ENCODE data around the gene IL9R.
"Not testable (repeated sequence)": the region's sequence is repeated elsewhere in the genome, so short reads cannot be mapped to it uniquely, and the experiment has no call there.

Gene IL9R

DNA sequence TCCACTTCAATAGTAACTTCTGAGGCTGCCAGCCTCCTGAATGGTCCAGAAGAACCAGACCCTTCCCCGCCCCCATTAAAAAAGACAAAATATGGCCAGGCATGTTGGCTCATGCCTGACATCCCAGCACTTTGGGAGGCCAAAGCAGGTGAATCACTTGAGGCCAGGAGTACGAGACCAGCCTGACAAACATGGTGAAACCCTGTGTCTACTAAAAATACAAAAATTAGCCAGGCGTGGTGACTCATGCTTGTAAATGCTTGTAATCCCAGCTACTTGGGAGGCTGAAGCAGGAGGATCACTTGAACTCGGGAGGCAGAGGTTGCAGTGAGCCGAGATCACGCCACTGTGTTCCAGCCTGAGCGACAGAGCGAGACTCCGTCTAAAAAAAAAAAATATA, 2.3 kb downstream of the IL9R start:
- not testable (repeated sequence) for DNase-seq

DNA sequence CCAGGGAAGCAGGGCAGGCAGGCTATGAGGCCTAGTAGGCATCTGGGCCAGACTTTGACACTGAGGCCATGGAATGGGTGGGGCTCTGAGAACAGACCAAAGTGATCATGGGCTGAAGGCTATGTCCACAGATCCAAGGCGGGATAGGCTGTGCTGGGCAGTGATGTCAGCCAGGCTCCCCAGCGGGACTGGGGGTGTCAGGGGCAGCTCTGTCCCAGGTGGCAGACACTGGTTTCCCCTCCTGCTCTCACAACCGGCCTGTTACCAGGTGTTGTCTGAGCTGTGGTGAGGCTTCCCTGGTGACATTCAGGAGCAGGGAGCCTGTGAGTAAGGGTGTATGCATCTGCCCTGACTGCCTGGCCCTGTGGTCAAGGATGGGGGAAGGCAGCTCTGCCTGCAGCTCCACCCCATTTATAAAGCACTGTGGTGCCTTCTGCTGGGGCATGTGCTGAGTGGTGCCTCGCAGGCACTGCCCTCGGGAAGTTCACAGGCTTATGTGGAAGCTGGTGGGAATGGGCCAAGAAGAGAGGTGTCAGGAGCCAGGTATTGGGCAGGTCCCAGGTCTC, 2.9 kb downstream of the IL9R start:
- DNase-seq: no peak

DNA sequence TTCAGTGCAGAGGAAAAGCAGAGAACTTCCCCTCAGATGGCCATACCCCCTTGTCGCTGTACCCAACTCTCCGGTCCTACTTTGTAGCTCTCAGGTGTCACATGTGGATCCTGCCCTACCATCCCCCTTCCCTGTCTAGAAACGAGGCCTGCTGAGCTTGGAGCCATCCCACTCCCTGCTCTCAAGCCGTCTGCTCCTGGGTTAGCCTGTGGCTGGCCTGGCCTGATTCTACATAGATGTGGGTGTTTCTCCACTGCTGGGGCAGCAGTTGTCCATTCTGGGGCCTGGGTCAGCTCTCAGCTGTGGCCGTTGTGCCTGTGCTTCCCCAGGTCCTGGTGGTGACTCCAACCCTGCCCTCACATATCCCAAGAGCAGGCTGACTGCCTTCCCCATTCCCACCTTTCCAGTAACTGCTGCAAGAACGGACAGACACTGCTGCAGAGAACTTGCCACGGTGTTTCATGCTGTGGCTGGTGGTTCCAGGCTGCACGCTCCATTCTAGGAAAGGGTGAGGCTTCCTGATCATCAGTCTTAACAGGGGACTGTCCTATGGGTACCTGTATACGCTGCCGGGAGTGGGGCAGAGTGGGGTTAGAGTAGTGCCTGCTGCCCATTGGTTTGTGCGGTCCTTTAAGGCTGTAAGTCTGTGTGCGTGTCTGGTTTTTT, 3.6 kb downstream of the IL9R start:
- no peak for DNase-seq

DNA sequence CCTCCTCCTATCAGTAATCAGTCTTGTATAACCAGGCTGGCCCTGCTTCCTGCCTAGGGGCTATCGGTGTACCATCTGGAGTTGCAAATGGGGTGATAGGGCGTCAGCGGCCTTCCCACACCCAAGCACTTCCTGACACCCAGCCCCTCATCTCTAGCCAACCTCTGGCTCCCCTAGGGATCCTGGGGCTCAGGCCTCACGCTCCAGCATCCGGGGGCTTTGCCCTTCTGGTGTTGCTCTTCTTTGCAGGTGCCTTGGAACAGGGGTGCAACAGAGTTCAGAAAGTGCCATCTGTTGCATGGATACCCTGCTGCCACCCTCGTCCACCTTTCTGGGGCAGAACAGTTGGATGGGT, 4.1 kb downstream of the IL9R start:
- DNase-seq: no peak

DNA sequence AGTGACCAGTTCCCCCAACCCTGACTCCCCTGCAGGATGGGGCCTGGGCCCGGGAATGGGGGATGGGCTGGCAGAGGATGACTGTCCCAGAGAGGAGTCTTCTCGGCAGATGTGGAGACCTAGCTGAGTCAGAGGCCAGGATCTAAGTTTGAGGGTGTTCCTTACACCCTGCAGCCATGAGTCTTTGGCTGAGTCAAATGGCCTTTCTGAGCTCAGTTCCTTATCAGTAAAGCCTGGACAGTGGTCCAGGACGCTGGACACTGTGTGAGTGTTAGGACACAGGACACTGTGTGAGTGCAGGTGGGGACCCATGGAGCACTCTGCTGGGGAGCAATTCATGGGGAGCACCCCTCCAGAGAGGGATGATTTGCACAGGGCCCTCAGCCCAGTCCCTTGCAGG, 5.0 kb downstream of the IL9R start:
- DNase-seq: no peak

DNA sequence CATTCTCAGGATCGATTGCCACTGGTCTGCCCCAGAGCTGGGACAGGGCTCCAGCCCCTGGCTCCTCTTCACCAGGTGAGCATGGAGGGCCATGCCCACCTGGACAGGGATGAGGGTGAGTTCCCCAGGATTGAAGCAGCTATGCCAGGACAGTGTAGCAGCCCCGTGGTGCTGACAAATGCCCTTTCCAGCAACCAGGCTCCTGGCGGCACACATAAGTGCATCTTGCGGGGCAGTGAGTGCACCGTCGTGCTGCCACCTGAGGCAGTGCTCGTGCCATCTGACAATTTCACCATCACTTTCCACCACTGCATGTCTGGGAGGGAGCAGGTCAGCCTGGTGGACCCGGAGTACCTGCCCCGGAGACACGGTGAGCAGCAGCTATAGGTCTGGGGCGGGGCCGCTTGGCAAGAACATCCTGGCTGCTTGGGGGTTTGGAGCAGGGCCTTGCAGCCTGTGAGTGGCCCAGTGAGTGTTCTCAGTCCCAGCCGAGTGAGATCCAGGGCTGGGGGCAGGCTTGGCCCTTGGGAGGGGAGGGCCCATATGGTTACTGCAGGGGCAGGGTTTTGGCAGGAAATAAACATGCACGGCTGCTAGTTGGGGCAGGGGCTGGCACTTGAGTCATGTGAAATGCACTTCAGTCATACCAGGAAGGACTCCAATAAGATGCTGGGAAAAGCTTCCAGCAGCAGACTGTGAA, 6.1 kb downstream of the IL9R start:
- DNase-seq: no peak

DNA sequence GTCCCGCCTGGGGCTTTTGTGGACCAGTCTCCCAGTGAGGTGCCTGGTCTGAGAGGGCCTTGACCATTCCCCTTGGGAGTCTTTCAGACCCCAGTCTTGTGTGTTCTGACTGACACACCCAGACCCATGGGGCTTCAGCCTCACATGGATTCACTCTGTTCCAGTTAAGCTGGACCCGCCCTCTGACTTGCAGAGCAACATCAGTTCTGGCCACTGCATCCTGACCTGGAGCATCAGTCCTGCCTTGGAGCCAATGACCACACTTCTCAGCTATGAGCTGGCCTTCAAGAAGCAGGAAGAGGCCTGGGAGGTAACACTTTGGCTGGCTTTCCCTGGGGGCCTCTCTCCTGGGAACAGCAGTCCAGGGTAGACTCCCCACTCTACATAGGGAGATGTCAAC, 6.8 kb downstream of the IL9R start:
- no peak for DNase-seq

DNA sequence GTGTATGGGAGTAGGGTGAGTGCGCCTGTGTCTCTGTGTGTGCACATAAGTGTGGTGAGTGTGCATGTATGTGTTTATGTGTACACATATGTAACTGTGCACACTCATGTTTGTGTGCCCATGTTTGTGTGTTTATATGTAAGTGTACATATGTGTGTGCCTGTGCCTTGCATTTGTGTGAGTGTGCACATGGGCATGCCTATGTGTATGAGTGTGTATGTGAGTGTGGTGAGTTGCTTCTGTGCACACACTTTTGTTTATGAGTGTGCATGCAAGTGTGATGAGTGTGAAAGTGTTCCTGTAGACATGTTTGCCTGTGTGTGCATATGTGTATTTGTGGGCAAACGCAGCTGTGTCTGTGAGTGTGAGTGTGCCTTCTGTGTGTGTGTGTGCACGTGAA, 7.2 kb downstream of the IL9R start:
- DNase-seq: no peak

DNA sequence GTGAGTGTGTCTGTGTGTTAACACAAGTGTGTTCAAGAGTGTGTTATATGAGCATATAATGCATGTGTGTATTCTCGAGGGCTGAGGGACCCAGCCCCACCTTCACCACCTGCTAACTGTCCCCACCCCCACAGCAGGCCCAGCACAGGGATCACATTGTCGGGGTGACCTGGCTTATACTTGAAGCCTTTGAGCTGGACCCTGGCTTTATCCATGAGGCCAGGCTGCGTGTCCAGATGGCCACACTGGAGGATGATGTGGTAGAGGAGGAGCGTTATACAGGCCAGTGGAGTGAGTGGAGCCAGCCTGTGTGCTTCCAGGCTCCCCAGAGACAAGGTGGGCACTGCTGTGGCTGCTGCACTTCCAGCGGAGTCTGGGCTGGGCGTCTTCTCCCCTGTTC, 7.6 kb downstream of the IL9R start:
- no peak for DNase-seq

DNA sequence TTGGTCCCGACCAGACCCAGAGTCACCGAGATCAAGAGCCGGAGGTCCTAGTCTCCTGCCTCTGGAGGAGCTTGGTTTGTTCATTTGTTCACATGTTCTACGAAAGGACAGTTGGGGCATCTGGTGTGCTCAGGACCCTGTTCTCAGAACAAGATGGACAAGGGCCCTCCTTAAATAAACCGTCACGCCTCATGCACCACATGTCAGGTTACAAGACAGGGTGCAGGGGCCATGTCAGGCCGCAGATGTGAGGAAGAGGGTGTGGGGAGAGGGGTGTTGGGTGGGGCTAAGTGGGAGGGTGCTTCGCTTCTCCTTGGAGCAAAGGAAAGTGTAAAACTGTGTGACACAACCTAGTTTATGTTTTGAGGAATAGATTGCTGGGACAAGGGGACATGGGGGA, 9.0 kb downstream of the IL9R start:
- DNase-seq: not testable (repeated sequence)

DNA sequence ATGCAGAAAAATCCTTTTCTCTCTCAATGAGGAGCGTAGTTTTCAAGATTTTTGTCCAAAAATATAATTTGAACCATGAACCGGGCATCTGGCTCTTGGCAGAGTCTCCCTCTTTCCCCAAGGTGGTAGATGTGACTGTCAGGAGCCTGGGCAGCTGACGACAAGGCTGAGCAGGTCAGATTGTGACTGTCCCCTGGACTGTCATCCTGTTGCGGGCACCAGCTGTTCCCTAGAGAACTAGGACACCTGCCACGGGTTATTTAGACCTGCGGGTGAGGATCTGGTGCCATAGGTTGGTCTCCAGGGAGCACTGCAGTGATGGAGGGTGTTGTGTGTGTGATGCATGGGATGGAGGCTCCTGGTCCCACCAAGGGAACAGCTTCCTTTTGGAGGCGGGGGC, 10.9 kb downstream of the IL9R start:
- not testable (repeated sequence) for DNase-seq

DNA sequence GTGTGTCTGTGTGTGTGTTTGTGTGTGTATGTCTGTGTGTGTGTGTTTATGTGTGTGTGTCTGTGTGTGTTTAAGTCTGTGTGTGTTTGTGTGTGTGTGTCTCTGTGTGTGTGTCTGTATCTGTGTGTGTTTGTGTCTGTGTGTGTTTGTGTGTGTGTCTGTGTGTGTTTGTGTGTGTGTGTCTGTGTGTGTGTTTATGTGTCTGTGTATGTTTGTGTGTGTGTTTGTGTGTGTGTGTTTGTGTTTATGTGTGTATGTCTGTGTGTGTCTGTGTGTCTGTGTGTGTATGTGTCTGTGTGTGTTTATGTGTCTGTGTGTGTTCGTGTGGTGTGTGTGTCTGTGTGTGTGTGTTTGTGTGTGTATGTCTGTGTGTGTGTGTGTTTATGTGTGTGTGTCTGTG, 11.4 kb downstream of the IL9R start:
- no peak for DNase-seq

DNA sequence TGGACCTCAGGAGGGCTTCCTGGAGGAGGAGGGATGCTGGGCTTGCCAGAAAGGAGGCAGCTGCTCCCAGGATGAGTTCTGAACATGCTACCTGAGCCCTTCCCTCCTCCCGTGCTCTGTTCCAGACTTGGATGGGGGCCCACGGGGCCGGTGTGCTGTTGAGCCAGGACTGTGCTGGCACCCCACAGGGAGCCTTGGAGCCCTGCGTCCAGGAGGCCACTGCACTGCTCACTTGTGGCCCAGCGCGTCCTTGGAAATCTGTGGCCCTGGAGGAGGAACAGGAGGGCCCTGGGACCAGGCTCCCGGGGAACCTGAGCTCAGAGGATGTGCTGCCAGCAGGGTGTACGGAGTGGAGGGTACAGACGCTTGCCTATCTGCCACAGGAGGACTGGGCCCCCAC, 12.2 kb downstream of the IL9R start:
- DNase-seq: not testable (repeated sequence)

DNA sequence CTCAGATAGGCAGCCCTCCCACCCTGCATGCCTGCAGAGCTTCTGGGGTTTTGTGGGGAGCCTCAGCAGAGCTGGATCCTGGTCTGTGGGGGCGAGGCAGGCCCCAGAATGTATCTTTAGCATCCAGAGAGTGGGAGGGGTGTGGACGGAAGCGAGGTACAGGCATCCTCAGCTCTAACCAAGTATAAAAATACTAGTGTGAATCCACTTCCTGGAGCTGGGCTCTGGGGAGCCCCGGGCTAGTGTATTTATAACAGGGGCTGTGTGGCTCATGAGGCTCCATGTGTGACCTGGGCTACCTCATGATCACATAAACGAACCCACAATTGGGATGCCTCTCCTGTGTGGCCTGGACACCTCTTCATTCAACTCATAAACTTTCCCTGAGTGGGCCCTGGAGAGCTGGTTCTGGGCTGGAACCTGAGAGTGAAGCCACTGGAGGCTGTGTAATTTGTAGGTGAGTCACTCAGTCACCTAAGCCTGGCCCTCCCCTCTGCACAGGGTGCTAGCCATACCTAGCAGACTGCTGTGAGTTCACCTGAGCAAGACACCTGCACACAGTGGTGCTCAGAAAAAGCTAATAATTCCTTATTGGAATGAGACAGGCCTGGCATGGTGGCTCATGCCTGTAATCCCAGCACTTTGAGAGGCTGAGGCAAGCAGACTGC, 15.9 kb downstream of the IL9R start:
- DNase-seq: not testable (repeated sequence)

DNA sequence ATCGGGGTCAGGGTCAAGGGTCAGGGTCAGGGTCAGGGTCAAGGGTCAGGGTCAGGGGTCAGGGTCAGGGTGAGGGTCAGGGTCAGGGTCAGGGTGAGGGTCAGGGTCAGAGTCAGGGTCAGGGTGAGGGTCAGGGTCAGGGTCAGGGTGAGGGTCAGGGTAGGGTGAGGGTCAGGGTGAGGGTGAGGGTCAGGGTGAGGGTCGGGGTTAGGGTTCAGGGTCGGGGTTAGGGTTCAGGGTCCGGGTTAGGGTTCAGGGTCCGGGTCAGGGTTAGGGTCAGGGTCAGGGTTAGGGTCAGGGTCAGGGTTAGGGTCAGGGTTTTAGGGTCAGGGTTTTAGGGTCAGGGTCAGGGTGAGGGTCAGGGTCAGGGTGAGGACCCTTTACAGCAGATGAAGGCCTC, 22.4 kb downstream of the IL9R start:
- DNase-seq: not testable (repeated sequence)

DNA sequence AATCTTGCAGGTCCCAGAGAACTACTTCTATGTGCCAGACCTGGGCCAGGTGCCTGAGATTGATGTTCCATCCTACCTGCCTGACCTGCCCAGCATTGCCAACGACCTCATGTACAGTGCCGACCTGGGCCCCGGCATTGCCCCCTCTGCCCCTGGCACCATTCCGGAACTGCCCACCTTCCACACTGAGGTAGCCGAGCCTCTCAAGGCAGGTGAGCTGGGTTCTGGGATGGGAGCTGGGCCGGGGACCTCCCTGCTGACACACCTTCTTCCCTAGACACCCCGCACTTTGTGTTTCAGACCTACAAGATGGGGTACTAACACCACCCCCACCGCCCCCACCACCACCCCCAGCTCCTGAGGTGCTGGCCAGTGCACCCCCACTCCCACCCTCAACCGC, 25.5 kb downstream of the IL9R start:
- not testable (repeated sequence) for DNase-seq

DNA sequence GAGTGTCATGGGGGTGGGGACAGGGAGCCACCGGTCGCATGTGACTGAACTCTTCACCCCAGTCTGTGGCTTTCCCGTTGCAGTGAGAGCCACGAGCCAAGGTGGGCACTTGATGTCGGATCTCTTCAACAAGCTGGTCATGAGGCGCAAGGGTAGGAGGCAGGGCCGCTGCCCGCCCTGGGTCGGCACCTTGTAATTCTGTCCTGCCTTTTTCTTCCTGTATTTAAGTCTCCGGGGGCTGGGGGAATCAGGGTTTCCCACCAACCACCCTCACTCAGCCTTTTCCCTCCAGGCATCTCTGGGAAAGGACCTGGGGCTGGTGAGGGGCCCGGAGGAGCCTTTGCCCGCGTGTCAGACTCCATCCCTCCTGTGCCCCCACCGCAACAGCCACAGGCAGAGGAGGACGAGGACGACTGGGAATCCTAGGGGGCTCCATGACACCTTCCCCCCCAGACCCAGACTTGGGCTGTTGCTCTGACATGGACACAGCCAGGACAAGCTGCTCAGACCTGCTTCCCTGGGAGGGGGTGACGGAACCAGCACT, 27.5 kb downstream of the IL9R start:
- not testable (repeated sequence) for DNase-seq

DNA sequence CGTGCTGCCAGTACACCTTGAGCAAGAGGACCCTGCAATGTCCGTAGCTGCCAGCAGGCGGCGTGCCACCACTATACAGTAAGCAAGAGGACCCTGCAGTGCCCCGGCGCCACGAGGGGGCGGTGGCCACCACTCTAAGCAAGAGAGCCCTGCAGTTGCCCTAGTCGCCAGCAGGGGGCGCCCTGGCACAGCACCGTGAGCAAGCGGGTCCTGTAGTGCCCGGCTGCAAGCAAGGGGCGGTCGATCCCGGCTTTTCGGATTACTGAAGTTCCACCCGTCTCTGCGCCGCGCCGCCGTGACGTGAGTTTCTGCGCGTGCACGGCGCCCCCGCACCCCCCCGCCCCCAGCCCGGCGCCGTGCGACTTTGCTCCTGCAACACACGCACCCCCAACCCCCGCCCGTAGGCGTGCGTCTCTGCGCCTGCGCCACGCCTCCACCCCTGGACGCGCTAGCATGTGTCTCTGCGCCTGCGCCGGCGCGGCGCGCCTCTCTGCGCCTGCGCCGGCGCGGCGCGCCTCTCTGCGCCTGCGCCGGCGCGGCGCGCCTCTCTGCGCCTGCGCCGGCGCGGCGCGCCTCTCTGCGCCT, 31.2 kb downstream of the IL9R start:
- not testable (repeated sequence) for DNase-seq

DNA sequence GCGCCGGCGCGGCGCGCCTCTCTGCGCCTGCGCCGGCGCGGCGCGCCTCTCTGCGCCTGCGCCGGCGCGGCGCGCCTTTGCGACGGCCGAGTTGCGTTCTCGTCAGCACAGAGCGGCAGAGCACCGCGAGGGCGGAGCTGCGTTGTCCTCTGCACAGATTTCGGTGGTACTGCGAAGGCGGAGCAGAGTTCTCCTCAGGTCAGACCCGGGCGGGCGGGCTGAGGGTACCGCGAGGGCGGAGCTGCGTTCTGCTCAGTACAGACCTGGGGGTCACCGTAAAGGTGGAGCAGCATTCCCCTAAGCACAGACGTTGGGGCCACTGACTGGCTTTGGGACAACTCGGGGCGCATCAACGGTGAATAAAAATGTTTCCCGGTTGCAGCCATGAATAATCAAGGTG, 31.8 kb downstream of the IL9R start:
- DNase-seq: not testable (repeated sequence)

DNA sequence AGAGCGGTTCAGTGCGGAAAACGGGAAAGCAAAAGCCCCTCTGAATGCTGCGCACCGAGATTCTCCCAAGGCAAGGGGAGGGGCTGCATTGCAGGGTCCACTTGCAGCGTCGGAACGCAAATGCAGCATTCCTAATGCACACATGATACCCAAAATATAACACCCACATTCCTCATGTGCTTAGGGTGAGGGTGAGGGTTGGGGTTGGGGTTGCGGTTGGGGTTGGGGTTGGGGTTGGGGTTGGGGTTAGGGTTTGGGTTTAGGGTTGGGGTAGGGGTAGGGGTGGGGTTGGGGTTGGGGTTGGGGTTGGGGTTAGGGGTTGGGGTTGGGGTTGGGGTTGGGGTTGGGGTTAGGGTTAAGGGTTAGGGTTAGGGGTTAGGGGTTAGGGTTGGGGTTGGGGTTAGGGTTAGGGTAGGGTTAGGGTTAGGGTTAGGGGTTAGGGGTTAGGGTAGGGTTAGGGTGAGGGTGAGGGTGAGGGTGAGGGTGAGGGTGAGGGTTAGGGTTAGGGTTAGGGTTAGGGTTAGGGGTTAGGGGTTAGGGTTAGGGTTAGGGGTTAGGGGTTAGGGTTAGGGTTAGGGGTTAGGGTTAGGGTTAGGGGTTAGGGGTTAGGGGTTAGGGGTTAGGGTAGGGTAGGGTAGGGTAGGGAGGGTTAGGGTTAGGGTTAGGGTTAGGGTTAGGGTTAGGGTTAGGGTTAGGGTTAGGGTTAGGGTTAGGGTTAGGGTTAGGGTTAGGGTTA, 32.4 kb downstream of the IL9R start:
- not testable (repeated sequence) for DNase-seq

DNA sequence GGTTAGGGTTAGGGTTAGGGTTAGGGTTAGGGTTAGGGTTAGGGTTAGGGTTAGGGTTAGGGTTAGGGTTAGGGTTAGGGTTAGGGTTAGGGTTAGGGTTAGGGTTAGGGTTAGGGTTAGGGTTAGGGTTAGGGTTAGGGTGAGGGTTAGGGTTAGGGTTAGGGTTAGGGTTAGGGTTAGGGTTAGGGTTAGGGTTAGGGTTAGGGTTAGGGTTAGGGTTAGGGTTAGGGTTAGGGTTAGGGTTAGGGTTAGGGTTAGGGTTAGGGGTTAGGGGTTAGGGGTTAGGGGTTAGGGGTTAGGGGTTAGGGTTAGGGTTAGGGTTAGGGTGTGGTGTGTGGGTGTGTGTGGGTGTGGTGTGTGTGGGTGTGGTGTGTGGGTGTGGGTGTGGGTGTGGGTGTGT, 33.0 kb downstream of the IL9R start:
- DNase-seq: not testable (repeated sequence)
